Stimulated activated naive CD4-positive, alpha-beta T cell (primary cell): ENCODE results near the gene TP53I13.
A peak's percentile ranks its signal among the peaks of the same experiment; 100 is the strongest.

Experiments used
- DNase-seq, 6 experiments: peaks; one replicate each; lab custom pipeline; 2025; lab: John Stamatoyannopoulos, UW

The TP53I13 gene

GRCh38 chr17:29567304-29567553, 1.3 kb upstream of the TP53I13 start:
- no peak for DNase-seq

- DNase-seq, result peak; percentile 44 to 74 (median 68)
Measured at GRCh38 chr17:29567554-29568330, 759 bp upstream of the TP53I13 start.

- peak in 1 of 6 experiments; percentile 25 for DNase-seq
Measured at GRCh38 chr17:29569245-29569950, 897 bp downstream of the TP53I13 start.

GRCh38 chr17:29570521-29570920, 2.0 kb downstream of the TP53I13 start:
- DNase-seq, result no peak

- DNase-seq, result no peak
Measured at GRCh38 chr17:29571486-29571882, 3.0 kb downstream of the TP53I13 start.

GRCh38 chr17:29571883-29572681, 3.6 kb downstream of the TP53I13 start:
- no peak for DNase-seq

GRCh38 chr17:29572691-29573557, 4.4 kb downstream of the TP53I13 start:
- DNase-seq, result peak in 2 of 6 experiments; percentile 11 to 14

- DNase-seq, result no peak
Measured at GRCh38 chr17:29573558-29573869, 5.0 kb downstream of the TP53I13 start.

GRCh38 chr17:29573871-29574731, 5.6 kb downstream of the TP53I13 start:
- DNase-seq, result no peak

- no peak for DNase-seq
Measured at GRCh38 chr17:29574732-29575510, 6.4 kb downstream of the TP53I13 start.

GRCh38 chr17:29575511-29576213, 7.2 kb downstream of the TP53I13 start:
- DNase-seq, result no peak

GRCh38 chr17:29576214-29577000, 7.9 kb downstream of the TP53I13 start:
- DNase-seq, result no peak

GRCh38 chr17:29577001-29577370, 8.5 kb downstream of the TP53I13 start:
- no peak for DNase-seq

GRCh38 chr17:29577385-29578211, 9.1 kb downstream of the TP53I13 start:
- no peak for DNase-seq

- no peak for DNase-seq
Measured at GRCh38 chr17:29578626-29579485, 10.4 kb downstream of the TP53I13 start.

- DNase-seq, result peak; percentile 78 to 88 (median 85)
Measured at GRCh38 chr17:29579866-29580771, 11.6 kb downstream of the TP53I13 start.
